HEK293 (cell line): ENCODE measurements around the gene SLC22A8.
"Not testable (repeated sequence)": the region's sequence is repeated elsewhere in the genome, so short reads cannot be mapped to it uniquely, and the experiment has no call there.

Experiments
- CTCF ChIA-PET: fragments of 350-600 bp; formaldehyde crosslinking; extraction: SDS; loops from one replicate; lab custom pipeline; 2021; ENCODE audit warnings: antibody characterized with exemption; lab: Yijun Ruan, JAX
- POLR2A ChIA-PET: fragments of 300-600 bp; formaldehyde crosslinking; extraction: SDS; loops from one replicate; lab custom pipeline; 2020; ENCODE audit warnings: antibody characterized with exemption, inconsistent platforms; lab: Yijun Ruan, JAX
- H3K27ac ChIP-seq: fragments of 200-500 bp; sonication (Bioruptor generic); 2 replicates; pipeline ENCODE4 v1.5.1; 2014; ENCODE audit warnings: low read depth, low read length, control low read depth, inconsistent platforms; ENCODE audit errors: extremely low read depth
- H3K36me3 ChIP-seq, 2 experiments: fragments of 200-500 bp in 1 of 2; sonication (Bioruptor generic) in 1 of 2; 1 replicate in 1 of 2; 2 replicates in 1 of 2; pipeline ENCODE4 v1.5.1; 2014 to 2017; ENCODE audit warnings: inconsistent platforms in 2 of 2, low read length in 2 of 2; ENCODE audit not compliant: control insufficient read depth in 2 of 2, insufficient read depth in 1 of 2
- H3K4me1 ChIP-seq: fragments of 200-500 bp; sonication (Bioruptor generic); 2 replicates; pipeline ENCODE4 v1.5.1; 2014; ENCODE audit warnings: mild to moderate bottlenecking, low read length, inconsistent platforms; ENCODE audit not compliant: control insufficient read depth, insufficient read depth
- H3K4me3 ChIP-seq: 2 replicates; pipeline ENCODE4 v1.5.1; 2011; ENCODE audit warnings: low read depth, mild to moderate bottlenecking, control low read depth, low read length, moderate library complexity
- H3K9me3 ChIP-seq: fragments of 200-500 bp; sonication (Bioruptor generic); 2 replicates; pipeline ENCODE4 v1.5.1; 2014; ENCODE audit warnings: low read depth, low read length, inconsistent platforms; ENCODE audit not compliant: control insufficient read depth, insufficient read depth
- SETDB1 ChIP-seq: IDR thresholded peaks from one replicate; pipeline ENCODE4 v1.6.1; 2017; ENCODE audit warnings: mild to moderate bottlenecking, low read length, moderate library complexity, mixed read lengths; ENCODE audit not compliant: insufficient read length

Gene SLC22A8

DNA sequence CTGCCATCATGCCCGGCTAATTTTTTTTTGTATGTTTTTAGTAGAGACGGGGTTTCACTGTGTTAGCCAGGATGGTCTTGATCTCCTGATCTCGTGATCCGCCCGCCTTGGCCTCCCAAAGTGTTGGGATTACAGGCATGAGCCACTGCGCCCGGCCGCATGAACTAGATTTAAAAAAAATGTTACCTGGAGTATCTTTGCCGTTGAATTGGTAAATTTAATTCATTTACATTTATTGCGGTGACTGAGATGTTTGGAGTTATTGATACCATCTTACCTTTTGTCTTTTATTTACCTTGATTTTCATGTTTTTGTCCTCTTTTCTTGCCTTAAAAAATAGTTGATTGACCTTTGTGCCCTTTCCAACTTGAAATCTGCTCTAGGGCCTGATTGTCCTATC lies 70.1 kb downstream of the SLC22A8 start:
- H3K27ac ChIP-seq, H3K4me1 ChIP-seq, H3K9me3 ChIP-seq, H3K4me3 ChIP-seq, H3K36me3 ChIP-seq: not testable (repeated sequence)
- ChIA-PET POLR2A (interaction anchor here (0.6 kb wide), 1 partner anchor 13 kb away, joined by 3 read pairs; no protein-coding TSS in a partner anchor), CTCF (interaction anchor here (2.3 kb wide), 1 partner anchor 40 kb away, joined by 9 read pairs; no protein-coding TSS in a partner anchor)
- peak; percentile 18 for TF ChIP-seq SETDB1
